ENCODE data around the gene MYH6. TPM values are rescaled to one million over a fixed set of nuclear protein-coding genes. Genes with fewer than 3 reads are reported as not detected.
"Not testable (repeated sequence)": the region's sequence is repeated elsewhere in the genome, so short reads cannot be mapped to it uniquely, and the experiment has no call there.

MYH6 gene
- total RNA-seq = not detected

- H3K27ac Mint-ChIP-seq = no peak within 1 kb of the TSS
- no peak within 1 kb of the TSS for H3K4me3 Mint-ChIP-seq
- no peaks in the 10 kb centered on the region for H3K27me3 Mint-ChIP-seq
- no peaks in the 10 kb centered on the region for H3K9me3 Mint-ChIP-seq
- H3K4me1 Mint-ChIP-seq (ENCODE audit: low read depth) = no peaks in the 10 kb centered on the region
- DNase-seq (no peak), ATAC-seq (no peak)
- intact Hi-C loops (cut with micrococcal nuclease) = no loop called here
- H3K36me3 Mint-ChIP-seq (ENCODE audit: low read depth) = no peaks in the 10 kb centered on the region
- POLR2A ChIA-PET = no interaction called here
- CTCF ChIA-PET = no interaction called here
- TF ChIP-seq CTCF (IDR thresholded peaks at IDR 0.05) = no peak
Observed at GRCh38 chr14:23407516-23408306, at the start of gene MYH6. Gene MYH6, minus strand, starts transcription at chr14:23408273. Its CDS starts 1,050 bp downstream, at chr14:23407223.

- peaks cover 23% of the 10 kb centered on the region for H3K27me3 Mint-ChIP-seq
- H3K4me1 Mint-ChIP-seq (ENCODE audit: low read depth); intact Hi-C loops (cut with micrococcal nuclease); H3K36me3 Mint-ChIP-seq (ENCODE audit: low read depth); DNase-seq; H3K9me3 Mint-ChIP-seq; H3K27ac Mint-ChIP-seq; POLR2A ChIA-PET; H3K4me3 Mint-ChIP-seq; ATAC-seq: not testable (repeated sequence)
- CTCF ChIA-PET = interaction anchor here (0.7 to 1.7 kb wide), 6 partner anchors 9 to 170 kb away, joined by 3 to 7 read pairs (median 4); partner anchors contain the start of gene PABPN1
Observed at GRCh38 chr14:23456883-23457586, 49.0 kb upstream of the MYH6 start.

- no peak for TF ChIP-seq CTCF (IDR thresholded peaks at IDR 0.05)
- Mint-ChIP-seq H3K4me3 (no peak overlapping the region), H3K4me1 (ENCODE audit: low read depth) (no peaks in the 10 kb centered on the region), H3K27ac (no peak overlapping the region), H3K27me3 (peaks cover 27% of the 10 kb centered on the region), H3K9me3 (no peaks in the 10 kb centered on the region), H3K36me3 (ENCODE audit: low read depth) (no peaks in the 10 kb centered on the region)
- CTCF ChIA-PET = interaction anchor here (2.0 kb wide), 1 partner anchor 74 kb away, joined by 5 read pairs; no protein-coding TSS in a partner anchor
- ATAC-seq (no peak), DNase-seq (no peak)
- intact Hi-C loops (cut with micrococcal nuclease) = no loop called here
- POLR2A ChIA-PET = no interaction called here
Observed at GRCh38 chr14:23454445-23454856, 46.4 kb upstream of the MYH6 start.

- no peaks in the 10 kb centered on the region for H3K4me1 Mint-ChIP-seq (ENCODE audit: low read depth)
Observed at GRCh38 chr14:23452237-23452636, 44.2 kb upstream of the MYH6 start.

GRCh38 chr14:23450379-23450778 is 42.3 kb upstream of the MYH6 start:
- H3K9me3 Mint-ChIP-seq = no peaks in the 10 kb centered on the region
- ChIA-PET CTCF (interaction anchor here (0.9 kb wide), 1 partner anchor 70 kb away, joined by 5 read pairs; no protein-coding TSS in a partner anchor), POLR2A (interaction anchor here (0.9 to 1.2 kb wide), 2 partner anchors 16 to 26 kb away, joined by 3 read pairs; no protein-coding TSS in a partner anchor)
- no peak for TF ChIP-seq CTCF (IDR thresholded peaks at IDR 0.05)
- intact Hi-C loops (cut with micrococcal nuclease) = no loop called here
- H3K27ac Mint-ChIP-seq = no peak overlapping the region
- DNase-seq (no peak), ATAC-seq (no peak)
- H3K4me1 Mint-ChIP-seq (ENCODE audit: low read depth) = no peaks in the 10 kb centered on the region
- H3K4me3 Mint-ChIP-seq = no peak overlapping the region
- H3K27me3 Mint-ChIP-seq = peaks cover 19% of the 10 kb centered on the region
- no peaks in the 10 kb centered on the region for H3K36me3 Mint-ChIP-seq (ENCODE audit: low read depth)

More at GRCh38 chr14:23452237-23452636, 44.2 kb upstream of the MYH6 start:
- DNase-seq (no peak), ATAC-seq (no peak)
- Mint-ChIP-seq H3K36me3 (ENCODE audit: low read depth) (no peaks in the 10 kb centered on the region), H3K27ac (no peak overlapping the region), H3K9me3 (no peaks in the 10 kb centered on the region), H3K4me3 (no peak overlapping the region), H3K27me3 (peaks cover 25% of the 10 kb centered on the region)
- intact Hi-C loops (cut with micrococcal nuclease) = no loop called here
- CTCF ChIA-PET = interaction anchor here (1.4 to 2.0 kb wide), 3 partner anchors 28 to 73 kb away, joined by 3 to 5 read pairs (median 3); no protein-coding TSS in a partner anchor
- TF ChIP-seq CTCF (IDR thresholded peaks at IDR 0.05) = no peak
- POLR2A ChIA-PET = no interaction called here

Data from activated CD8-positive, alpha-beta T cell treated with anti-CD3 and anti-CD28 coated beads for 36 hours (primary cell).